Upper lobe of left lung (tissue), 4 donors: Measurements from ENCODE around the gene TDP2.

Source experiments
- POLR2A ChIP-seq, 4 donors: fragments of 450-650 bp; IDR thresholded peaks; one replicate each; pipeline ENCODE4 v1.5.1; 2016 to 2017; ENCODE audit warnings: antibody characterized with exemption in 4 of 4, mild to moderate bottlenecking in 2 of 4
- POLR2AphosphoS5 ChIP-seq, 2 donors: sonication (generic); formaldehyde crosslinking; IDR thresholded peaks; one replicate each; pipeline ENCODE4 v1.5.1; 2017; ENCODE audit warnings: antibody characterized with exemption in 2 of 2
- TF ChIP-seq, protein P1 (sequence below), 6 experiments: fragments of 450-650 bp in 4 of 6; fragments of 200-600 bp in 2 of 6; sonication (generic) in 2 of 6; IDR thresholded peaks; one replicate each; pipeline ENCODE4 v1.5.1; 2016 to 2019; ENCODE audit warnings: antibody characterized with exemption in 6 of 6

GRCh38 chr6:24620637-24621036 is 46.1 kb downstream of the TDP2 start:
- TF ChIP-seq, protein P1, sequence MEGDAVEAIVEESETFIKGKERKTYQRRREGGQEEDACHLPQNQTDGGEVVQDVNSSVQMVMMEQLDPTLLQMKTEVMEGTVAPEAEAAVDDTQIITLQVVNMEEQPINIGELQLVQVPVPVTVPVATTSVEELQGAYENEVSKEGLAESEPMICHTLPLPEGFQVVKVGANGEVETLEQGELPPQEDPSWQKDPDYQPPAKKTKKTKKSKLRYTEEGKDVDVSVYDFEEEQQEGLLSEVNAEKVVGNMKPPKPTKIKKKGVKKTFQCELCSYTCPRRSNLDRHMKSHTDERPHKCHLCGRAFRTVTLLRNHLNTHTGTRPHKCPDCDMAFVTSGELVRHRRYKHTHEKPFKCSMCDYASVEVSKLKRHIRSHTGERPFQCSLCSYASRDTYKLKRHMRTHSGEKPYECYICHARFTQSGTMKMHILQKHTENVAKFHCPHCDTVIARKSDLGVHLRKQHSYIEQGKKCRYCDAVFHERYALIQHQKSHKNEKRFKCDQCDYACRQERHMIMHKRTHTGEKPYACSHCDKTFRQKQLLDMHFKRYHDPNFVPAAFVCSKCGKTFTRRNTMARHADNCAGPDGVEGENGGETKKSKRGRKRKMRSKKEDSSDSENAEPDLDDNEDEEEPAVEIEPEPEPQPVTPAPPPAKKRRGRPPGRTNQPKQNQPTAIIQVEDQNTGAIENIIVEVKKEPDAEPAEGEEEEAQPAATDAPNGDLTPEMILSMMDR (IDR thresholded peaks at IDR 0.05), result no peak
- TF ChIP-seq POLR2A (IDR thresholded peaks at IDR 0.05), result no peak
- no peak for TF ChIP-seq POLR2AphosphoS5 (IDR thresholded peaks at IDR 0.05)
